Cerebellar cortex (tissue), 1 donor: Measurements from ENCODE around the gene PANK2.
"Not testable (repeated sequence)": the region's sequence is repeated elsewhere in the genome, so short reads cannot be mapped to it uniquely, and the experiment has no call there.

ENCODE experiments used
- DNase-seq: peaks from one replicate; pipeline ENCODE4 v3.0.0-alpha.2; 2015; ENCODE audit warnings: low spot score

PANK2 gene

DNA sequence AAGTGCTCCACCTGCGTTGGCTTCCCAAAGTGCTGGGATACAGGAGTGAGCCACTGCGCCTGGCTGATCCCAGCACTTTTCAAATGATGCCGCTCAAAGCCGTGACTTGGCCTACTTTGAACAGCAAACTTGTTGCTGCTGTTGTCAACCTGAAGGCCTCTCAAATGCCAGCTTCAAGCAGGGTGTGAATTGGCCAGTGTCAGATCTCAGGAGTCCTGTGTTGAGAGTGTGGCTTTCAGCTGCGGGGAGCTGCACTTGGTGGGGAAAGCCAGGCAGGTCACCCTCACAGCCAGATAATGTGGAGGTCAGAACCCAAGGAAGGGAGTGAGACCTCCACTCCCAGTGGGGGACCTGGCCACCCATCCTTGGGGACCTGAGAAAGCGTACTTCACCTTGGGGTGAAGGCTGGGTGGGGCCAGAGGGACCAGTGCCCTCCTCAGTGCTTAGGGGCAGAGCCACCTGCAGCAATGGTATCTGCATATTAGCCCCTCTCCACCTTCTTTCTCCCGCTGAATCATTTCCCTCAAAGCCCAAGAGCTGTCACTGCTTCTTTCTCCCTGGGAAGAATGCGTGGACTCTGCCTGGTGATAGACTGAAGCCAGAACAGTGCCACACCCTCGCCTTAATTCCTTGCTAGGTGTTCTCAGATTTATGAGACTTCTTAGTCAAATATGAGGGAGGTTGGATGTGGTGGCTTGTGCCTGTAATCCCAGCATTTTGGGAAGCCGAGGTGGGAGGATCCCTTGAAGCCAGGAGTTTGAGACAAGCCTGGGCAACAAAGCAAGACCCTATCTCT is 19.1 kb upstream of the PANK2 start:
- no peak for DNase-seq

DNA sequence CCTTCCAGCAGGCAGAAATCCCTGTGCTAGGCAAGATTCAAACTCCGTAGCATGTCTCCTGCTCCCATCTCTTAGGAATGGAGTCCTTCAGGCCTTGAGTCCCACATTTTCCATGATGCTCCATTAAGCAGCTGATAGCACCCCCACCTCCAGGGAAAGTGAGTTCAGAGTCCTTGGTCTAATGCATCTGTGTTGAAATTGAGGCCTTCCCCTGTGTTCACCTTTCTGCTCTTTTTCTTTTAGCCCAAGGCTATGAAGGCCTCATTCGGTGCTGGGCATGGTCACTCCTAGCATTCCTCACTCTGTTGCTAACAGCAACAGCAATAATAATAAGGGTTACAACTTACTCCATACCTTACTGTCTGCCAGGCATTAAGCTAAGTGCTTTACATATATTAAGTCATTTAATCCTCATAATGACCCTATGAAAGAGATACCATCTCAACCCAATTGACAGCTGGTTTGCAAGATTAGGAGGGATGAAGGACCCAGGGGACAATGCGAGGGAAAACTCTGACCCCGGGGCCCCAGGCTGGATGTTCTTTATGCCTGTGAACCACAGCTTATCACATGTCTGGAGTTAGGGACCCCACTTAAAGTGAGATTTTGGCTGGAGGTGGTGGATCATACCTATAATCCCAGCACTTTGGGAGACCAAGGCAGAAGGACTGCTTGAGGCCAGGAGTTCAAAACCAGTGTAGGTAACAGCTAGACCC is 17.5 kb upstream of the PANK2 start:
- DNase-seq = no peak

DNA sequence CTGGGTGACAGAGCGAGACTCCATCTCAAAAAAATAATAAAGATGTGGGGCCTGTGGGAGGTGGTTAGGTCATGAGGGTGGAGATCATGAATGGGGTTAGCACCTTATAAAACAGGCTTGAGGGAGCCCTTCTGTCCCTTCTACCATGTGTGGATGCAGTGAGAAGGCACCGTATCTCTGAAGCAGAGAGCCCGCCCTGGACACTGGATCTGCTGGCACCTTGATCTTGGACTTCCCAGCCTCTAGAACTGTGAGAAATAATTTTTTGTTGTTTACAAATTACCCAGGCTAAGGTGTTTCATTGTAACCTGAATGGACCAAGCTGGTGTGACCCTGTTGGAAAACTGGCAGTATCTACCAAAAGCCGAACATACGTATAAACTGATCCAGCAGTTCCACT is 15.7 kb upstream of the PANK2 start:
- no peak for DNase-seq

DNA sequence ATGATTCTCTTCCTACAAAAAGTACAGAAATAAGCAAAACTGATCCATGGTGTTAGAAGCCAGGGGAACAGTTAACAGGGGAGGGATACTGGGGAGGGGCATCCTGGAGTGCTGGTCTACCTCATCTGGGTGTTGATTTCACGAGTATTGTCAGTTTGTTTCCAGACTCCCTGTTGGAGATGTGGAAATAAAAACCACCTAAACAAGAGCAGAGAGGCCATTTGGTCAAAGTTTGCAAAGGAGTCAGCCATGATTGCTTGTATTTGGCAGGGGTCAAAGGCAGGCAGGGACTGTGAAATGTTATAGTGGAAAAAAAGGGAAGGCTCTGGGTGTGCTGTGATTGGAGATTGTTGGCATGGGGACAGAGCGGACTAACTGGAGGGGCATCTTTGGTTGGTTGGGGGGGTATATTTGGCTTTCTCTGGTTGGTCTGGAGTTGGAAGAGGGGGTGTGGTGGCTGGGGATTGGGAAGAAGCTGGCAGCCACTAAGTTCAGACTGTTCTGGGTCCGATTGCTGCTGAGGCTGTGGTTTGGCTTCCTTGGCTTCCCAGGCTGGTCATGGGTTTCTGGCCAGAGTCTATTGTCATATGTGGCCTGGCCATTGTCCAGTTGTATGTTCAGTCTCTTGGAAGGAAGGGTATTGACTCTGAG is 14.9 kb upstream of the PANK2 start:
- no peak for DNase-seq

DNA sequence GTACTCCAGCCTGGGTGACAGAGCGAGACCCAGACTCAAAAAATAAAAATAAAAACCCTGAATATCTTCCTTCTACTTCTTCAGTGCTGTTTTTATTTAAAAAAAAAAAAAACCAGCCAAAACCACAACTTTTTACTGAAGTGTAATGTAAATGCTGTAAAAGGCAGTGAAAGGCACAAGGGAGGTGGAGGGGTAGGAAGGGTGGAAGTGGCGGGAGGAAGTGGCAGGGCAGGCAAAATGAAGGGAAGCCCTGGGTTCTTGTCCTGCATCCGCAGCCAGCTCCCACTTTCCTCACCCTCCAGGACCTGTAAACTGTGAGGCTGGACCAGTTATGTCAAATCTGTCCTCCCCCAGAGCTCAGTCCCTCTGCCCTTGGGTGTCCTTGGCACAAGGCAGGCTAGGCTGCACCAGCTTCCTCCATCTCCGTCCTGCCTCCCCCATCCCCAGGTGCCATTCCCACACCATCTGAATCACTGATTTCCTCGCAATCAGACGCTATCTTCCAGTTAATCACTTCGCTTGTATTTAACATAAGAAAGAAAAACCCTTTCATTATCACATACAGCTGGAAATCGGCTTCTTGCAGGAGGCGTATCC is 13.7 kb upstream of the PANK2 start:
- no peak for DNase-seq

DNA sequence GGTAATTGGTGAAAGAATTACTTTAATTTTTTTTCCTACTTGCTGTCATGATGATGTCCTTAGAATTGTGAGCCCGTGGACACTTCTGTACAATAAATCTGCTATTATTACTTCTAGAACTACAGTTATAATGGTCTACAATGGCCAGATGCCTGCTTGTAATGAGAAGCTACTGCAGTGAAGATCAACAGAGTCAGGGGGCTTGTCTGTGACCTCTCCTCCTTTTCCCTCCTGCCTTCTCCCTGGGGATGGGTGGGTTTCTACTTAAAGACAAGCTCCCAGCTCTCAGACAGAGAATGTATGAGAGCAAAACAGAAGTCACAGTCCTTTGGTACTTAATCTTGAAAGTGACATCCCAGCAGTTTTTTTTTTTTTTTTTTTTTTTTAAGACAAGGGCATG is 13.2 kb upstream of the PANK2 start:
- no peak for DNase-seq

DNA sequence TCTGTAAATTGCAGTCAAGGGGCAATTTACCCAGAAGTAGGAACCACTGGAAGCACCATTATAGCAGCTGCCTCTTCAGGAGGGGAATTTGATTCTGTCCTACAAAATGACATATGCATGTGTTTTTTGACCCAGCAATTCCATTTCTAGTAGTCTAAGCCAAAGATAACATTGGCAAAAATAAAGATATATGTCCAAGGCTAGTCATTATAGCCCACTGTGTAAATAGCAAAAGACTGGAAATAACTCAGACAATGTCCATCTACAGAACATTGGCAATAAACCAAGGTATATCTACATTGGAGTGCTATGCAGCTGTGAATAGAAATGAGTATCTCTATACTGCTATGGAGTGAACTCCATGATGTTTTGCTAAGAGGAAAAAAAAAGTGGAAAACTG is 12.5 kb upstream of the PANK2 start:
- DNase-seq = no peak

DNA sequence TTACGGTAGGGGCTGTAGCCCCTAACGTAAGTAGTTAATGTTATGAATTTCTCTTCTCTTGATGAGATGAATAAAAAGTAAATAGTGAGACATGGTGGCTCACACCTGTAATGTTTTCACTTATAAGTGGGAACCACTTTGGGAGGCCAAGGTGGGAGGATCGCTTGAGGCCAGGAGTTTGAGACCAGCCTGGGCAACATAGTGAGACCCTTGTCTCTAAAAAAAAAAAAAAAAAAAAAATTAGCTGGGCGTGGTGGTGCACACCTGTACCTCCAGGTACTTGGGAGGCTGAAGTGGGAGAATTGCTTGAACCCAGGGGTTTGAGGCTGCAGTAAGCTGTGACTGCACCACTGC is 10.3 kb upstream of the PANK2 start:
- not testable (repeated sequence) for DNase-seq

DNA sequence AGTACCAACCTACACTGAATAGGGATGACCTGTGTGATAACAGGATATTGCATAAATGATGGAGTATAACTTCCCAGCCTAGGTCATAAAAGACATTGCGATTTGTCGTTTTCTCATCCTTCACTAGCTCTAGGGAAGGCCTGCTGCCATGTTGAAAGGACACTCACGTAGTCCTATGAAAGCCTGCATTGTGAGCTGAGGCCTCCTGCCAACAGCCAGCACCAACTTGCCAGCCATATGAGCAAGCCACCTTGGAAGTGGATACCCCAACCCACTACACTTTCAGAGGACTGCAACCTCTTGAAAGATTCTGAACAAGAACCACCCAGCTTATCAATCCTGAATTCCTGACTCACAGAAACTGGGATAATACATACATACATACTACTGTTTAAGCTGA is 3.5 kb upstream of the PANK2 start:
- no peak for DNase-seq

DNA sequence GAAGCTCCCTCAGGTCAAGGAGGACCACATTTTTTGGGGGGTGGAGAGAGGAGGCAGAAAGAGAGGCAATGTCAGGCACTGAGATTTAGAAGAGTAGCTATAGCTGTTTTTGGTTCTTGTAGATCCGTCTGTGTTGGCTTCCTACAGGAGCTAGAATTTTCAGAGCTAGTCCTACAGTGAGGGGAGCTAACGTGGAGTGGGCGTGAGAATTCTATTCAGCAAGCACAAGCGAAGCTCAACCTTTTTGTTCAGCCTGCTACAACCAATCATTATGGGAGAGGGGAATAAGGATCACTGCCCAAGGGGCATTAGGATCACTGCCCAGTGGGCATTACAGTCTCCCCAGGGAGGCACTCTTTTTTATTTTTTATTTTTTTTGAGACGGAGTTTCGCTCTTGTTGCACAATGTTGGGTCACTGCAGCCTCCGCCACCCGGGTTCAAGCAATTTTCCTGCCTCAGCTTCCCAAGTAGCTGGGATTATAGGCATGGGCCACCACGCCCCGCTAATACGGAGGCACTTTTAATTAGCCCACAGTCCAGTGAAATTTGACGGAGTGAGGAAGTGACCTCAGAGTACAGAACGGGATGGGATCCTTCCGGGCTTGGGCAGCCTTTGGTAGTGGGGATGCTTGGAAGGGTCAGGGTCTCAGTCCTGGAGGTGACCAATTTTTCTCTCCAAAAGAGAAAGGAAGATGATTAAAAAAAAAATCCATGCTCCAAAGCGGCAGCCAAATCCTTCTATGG is 1.1 kb upstream of the PANK2 start:
- no peak for DNase-seq

DNA sequence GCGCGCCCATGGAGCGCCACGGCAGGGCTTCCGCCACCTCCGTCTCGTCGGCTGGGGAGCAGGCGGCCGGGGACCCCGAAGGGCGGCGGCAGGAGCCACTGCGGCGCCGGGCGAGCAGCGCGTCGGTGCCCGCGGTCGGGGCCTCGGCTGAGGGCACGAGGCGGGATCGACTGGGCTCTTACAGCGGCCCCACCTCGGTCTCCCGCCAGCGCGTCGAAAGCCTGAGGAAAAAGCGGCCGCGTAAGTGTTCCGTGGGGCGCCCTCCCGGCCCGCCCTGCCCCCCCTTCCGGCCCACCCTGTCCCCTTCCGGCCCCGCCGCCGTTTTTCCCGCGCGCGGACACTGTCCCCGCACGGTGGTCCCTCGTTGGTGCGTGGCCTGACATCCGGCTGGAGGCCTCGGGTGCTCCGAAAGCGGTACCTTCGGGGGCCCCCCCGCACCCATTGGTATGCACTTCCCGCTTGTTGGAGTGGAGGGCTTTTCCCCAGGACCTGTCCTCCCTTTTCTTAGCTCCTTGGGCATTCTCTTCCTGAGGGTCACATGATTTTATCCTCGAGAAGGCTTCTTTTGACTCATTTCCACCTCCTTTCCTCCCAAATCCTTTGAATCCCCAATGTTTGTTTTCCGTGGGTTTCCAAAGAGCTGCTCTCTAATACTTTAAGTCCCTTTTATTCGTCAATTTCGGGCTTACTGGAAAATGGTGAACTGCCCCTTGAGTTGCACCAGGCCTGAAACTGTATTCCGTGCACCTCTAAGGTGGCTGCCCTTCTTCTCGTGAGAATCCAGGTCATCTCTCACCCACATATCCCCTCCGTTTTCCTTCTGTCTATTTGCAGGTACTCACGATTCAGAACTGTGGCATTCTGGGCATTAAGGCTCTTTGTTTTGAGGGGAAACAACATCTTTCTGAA is 556 bp downstream of the PANK2 start:
- peak; percentile 39 for DNase-seq

DNA sequence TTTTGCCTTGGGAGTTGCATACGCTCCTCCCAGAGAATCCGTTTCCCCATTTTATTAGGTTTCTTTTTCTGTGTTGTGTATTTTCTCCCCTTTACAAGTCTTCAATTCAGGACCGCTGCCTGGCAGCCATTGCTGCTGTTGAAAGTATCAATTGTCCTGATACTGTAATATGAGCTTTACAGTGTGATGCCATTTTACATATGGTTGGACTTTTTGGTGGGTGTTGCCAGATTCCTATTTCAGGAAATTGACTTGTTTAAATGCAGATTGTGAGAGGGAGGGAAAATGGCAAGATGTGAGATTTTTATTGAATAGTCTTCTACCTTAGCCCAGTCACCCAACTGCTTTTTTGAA is 1.2 kb downstream of the PANK2 start:
- no peak for DNase-seq

DNA sequence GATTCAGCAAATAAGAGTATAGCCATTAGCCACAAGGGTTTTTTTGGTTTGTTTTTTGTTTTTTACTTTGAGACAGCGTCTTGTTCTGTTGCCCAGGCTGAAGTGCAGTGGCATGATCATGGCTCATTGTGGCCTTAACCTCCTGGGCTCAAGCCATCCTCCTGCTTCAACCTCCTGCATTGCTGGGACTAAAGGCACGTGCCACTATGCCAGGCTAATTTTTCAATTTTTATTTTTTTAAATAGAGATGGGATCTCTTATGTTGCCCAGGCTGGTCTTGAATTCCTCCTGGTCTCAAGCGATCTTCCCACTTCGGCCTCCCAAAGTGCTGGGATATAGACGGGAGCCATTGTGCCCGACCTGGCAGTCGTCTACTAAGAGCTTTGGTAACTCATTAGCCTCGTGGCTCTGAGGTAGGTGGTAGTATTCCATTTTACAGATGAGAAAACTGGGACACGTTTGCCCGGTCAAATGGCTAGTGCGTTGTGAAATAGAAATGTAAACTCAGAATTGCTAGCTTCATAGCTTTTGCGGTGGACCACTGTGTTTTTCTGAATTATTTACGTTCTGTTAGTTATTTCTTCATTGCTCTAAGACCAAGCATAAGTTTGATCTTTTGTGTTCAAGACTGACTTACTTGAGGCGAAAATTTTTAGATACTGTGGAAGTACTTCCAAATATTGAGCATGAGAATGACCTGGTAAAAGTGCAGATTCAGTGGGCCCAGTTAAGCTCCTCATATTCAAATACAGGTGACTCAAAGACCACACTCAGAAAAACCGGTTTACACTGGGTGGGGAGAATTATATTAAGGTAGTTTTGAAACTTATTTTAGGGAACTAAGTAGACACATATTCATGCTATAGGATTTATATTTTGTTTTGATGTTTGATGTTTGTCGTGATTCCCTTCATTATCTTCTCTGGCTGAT is 2.1 kb downstream of the PANK2 start:
- no peak for DNase-seq

DNA sequence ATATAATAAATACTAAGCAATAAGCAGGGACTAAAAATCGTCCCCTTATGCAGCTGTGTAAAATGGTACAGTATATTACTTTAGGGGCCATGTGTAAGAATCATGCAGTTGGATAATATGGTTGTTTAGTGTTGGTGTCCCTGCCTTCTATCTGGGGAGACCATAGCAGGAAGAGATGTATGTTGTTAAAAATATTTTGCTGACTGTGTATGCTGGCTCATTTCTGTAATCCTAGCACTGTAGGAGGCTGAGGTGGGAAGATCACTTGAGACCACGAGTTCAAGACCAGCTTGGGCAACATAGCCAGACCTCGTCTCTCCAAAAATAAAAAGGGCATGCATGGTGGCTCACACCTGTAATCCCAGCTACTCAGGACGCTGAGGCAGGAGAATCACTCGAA is 5.6 kb downstream of the PANK2 start:
- no peak for DNase-seq

DNA sequence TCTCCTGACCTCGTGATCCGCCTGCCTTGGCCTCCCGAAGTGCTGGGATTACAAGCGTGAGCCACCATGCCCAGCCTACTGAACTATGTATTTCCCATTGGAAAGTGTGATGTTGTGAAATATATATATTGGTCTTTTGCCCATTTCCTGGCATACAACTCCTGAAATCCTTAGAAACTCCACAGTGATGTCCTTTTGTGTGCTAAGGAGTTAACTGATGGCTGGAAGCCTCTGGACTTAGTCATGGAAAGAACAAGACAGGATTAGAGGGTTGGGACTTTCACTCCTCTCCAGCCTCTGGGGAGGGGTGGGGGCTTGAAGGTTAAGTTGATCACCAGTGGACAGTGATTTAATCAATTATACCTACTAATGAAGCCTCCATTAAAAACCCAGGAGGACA is 7.1 kb downstream of the PANK2 start:
- no peak for DNase-seq

DNA sequence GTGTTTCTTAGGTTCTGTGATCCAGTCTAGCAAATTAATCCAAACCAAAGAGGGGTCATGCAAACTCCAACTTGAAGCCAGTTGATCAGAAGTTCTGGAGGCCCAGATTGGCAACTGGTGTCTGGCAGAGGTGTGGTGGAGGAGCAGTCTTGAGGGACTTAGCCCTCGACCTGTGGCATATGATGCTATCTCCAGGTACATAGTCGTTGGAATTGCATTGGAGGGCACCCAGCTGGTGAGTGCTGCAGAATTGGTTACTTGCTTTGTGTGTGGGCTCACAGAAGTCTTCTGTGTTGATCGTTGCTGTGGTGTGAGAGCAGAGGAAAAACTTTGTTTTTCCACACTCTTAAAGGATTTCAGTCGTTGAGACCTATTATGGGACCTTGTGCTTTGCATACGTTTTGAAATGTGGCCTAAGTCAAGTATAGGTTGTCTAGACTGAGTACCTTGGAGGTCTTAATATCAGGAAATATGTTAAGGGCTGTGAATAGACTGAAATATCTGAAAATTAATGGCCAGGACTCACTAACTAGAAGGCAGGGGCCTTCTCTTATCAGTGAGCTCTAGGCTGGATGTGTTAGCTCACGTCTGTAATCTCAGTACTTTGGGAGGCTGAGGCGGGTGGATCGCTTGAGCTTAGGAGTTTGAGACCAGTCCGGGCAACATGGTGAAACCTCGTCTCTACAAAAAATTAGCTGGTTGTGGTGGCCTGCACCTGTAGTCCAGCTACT is 7.8 kb downstream of the PANK2 start:
- DNase-seq = no peak

DNA sequence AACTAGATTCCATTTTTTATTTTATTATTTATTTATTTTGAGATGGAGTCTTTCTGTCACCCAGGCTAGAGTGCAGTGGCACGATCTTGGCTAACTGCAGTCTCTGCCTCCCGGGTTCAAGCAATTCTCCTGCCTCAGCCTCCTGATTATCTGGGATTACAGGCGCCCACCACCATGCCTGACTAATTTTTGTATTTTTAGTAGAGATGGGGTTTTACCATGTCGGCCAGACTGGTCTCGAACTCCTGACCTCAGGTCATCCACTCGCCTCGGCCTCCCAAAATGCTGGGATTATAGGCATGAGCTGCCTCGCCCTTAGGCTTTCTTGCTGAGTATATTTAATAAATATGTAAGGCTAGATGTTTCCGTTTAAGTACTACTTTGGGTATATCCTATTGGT is 9.0 kb downstream of the PANK2 start:
- DNase-seq = not testable (repeated sequence)

DNA sequence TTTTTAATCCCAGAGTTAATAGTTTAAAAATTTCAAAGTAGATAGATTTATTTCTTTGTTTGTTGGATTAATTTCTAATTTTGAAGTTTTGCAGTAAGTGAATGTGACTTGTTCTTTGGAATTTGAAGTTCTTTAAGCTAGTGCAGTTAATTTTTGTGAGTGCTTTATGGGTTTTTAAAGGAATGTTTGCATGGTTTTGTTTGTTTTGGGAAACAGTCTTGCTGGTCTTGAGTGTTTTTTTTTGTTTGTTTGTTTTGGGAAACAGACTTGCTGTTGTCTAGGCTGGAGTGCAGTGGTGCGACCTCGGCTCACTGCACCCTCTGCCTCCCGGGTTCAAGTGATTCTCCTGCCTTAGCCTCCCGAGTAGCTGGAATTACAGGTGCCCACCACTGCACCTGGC is 9.5 kb downstream of the PANK2 start:
- DNase-seq = no peak

DNA sequence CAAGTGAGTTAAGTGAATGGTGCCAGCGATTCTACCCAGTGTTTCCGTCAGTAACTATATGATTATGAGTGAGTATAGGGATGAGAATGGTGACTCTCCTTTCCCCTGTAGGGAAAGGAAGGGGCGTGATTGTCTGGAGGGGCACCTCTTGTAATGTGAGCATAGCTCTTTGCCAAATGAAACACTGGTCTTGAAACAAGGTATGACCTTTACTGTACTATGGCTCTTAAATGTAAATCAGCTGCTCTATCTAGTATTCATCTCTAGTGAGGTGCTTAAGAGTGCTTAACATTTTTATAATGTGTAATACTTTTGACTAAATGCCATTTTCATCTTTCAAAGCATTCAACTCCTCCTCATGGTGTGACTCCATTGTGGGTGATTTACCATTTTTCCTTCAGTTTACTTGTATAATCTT is 11.0 kb downstream of the PANK2 start:
- DNase-seq = no peak
